Measurements from ENCODE around the gene B3GNT7. TPM values are rescaled to one million over a fixed set of nuclear protein-coding genes. Genes with fewer than 3 reads are reported as not detected.

The B3GNT7 gene
- total and polyA plus RNA-seq, 2 of the 8 experiments (the other 6 are each of a cell fraction or from before 2014, with no cell fraction given) = 26.4 to 73.1 TPM

DNA sequence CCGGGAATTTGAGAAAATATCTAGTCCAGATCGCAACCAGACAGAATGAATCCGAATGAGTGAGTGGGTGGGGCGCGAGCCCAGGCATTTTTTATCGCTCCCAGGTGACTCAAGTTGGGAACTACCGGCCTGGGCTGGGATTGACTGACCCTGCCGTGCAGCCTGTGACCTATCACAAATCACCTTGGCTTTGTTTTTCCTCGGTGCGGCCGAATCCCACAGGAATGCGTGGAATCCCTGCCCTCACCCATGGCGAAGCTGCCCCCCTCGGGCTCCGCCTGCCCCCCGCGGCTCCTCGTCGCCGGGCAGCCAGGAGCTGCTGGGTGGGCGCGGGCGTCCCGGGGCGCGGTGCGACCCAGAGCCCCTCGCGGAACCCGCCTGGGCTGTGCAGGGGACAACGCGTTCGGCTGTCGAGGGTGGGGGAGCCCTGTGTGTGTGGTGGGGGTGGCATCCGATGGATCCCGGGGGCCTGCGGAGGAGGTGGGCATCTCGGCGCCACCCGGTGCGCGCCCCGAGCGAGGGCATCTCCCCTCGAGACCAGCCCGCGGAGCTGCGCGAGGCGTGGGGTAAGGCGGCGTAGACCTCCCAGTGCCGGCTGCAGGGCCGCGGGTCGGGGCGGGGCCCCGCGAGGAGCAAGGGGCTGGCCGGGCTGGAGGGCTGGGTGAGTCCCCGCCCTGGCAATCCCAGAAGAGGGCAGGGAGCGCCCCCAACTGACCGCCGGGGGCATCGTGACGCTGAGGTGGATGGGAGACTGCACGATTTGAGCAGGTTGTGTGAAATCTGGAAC lies 16.5 kb downstream of the B3GNT7 start (continued):
- TF ChIP-seq TCF12 (IDR thresholded peaks at IDR 0.05; ENCODE audit: low read depth, low read length) (no peak), TBP (IDR thresholded peaks at IDR 0.05; ENCODE audit: low read depth, low read length) (no peak; the same call in 1 of the 2 replicates), POLR2A (IDR thresholded peaks at IDR 0.05; ENCODE audit: control extremely low read depth in 1 of 2, low read depth in 2 of 2, low read length in 2 of 2) (peak in 1 of 2 experiments; percentile 63; a peak in 1 of 3 replicates), JUN (IDR thresholded peaks at IDR 0.05; ENCODE audit: low read depth, low read length) (no peak), GABPA (IDR thresholded peaks at IDR 0.05; ENCODE audit: borderline replicate concordance, insufficient read depth, low read length) (no peak), KDM1A (IDR thresholded peaks at IDR 0.05; ENCODE audit: borderline replicate concordance, low read length) (no peak), KDM4A (IDR thresholded peaks at IDR 0.05; ENCODE audit: low read depth, low read length, severe bottlenecking) (peak; percentile 47), BCL11A (IDR thresholded peaks at IDR 0.05; ENCODE audit: low read depth in 2 of 2, low read length in 2 of 2) (no peak), RNF2 (IDR thresholded peaks at IDR 0.05; ENCODE audit: borderline replicate concordance, low read depth, low read length, missing control alignments, poor library complexity, severe bottlenecking) (no peak), GTF2F1 (IDR thresholded peaks at IDR 0.05; ENCODE audit: borderline replicate concordance, low read depth, low read length) (peak; percentile 26; the same call in 1 of the 2 replicates), BACH1 (IDR thresholded peaks at IDR 0.05; ENCODE audit: low read length) (peak; percentile 58; the same call in 1 of the 2 replicates), SP1 (IDR thresholded peaks at IDR 0.05; ENCODE audit: low read depth, low read length) (0 out of 2 replicates have a peak, but pooled peaks have one; percentile 33), HDAC2 (IDR thresholded peaks at IDR 0.05; ENCODE audit: borderline replicate concordance in 1 of 2, low read depth in 2 of 2, low read length in 2 of 2) (peak; percentile 73 to 95; a peak in 3 of 4 replicates), CREB1 (IDR thresholded peaks at IDR 0.05) (peak; percentile 82), SUZ12 (IDR thresholded peaks at IDR 0.05; ENCODE audit: low read length) (no peak), CTBP2 (IDR thresholded peaks at IDR 0.05; ENCODE audit: borderline replicate concordance, insufficient read depth, insufficient read length, low read length) (peak; percentile 50), SP2 (IDR thresholded peaks at IDR 0.05; ENCODE audit: low read length) (no peak), KDM5A (IDR thresholded peaks at IDR 0.05; ENCODE audit: low read length) (no peak), RAD21 (IDR thresholded peaks at IDR 0.05 in 1 of 2, conservative IDR thresholded peaks at IDR 0.05 in 1 of 2; ENCODE audit: low read depth in 2 of 2, low read length in 2 of 2) (peak; percentile 93 to 94)
- TF ChIP-seq, protein P1, sequence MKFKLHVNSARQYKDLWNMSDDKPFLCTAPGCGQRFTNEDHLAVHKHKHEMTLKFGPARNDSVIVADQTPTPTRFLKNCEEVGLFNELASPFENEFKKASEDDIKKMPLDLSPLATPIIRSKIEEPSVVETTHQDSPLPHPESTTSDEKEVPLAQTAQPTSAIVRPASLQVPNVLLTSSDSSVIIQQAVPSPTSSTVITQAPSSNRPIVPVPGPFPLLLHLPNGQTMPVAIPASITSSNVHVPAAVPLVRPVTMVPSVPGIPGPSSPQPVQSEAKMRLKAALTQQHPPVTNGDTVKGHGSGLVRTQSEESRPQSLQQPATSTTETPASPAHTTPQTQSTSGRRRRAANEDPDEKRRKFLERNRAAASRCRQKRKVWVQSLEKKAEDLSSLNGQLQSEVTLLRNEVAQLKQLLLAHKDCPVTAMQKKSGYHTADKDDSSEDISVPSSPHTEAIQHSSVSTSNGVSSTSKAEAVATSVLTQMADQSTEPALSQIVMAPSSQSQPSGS (IDR thresholded peaks at IDR 0.05; ENCODE audit: low read length) = no peak
- TF ChIP-seq, protein P2, sequence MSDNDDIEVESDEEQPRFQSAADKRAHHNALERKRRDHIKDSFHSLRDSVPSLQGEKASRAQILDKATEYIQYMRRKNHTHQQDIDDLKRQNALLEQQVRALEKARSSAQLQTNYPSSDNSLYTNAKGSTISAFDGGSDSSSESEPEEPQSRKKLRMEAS (IDR thresholded peaks at IDR 0.05) = peak; percentile 52
